ENCODE data around the gene ATF7. TPM values are rescaled to one million over a fixed set of nuclear protein-coding genes. Genes with fewer than 3 reads are reported as not detected.

Gene ATF7
- total and polyA plus RNA-seq, 8 donors, result 11.6 to 31.5 (median 17.7) TPM

- intact Hi-C loops (cut with DNase I), result no loop called here
- DNase-seq, result no peak
- 78 to 85% methylated on average over 5 of the region's 5 CpGs for WGBS, 2 donors
- no peak for TF ChIP-seq CTCF (IDR thresholded peaks at IDR 0.05)
- peaks cover 6 to 61% (median 40%) of the 10 kb centered on the region in 3 donors for H3K36me3 ChIP-seq
- H3K9me3 ChIP-seq, result no peaks in the 10 kb centered on the region
- ATAC-seq, result no peak
- no peak overlapping the region for H3K4me3 ChIP-seq
- no peaks in the 10 kb centered on the region for H3K27me3 ChIP-seq
- FAIRE-seq, result no peak
- H3K4me1 ChIP-seq, result peaks cover 3 to 17% (median 8%) of the 10 kb centered on the region in 3 donors
- no peak overlapping the region for H3K27ac ChIP-seq
Measured at GRCh38 chr12:53479331-53479730, 146.9 kb downstream of the ATF7 start.

- no peak for ATAC-seq
- no peaks in the 10 kb centered on the region for H3K9me3 ChIP-seq
- DNase-seq, result no peak
- WGBS, 2 donors, result 32 to 52% methylated on average over 1 of the region's 1 CpG
- FAIRE-seq, result no peak
- intact Hi-C loops (cut with DNase I), result no loop called here
- H3K4me3 ChIP-seq, result no peak overlapping the region
- no peak overlapping the region for H3K27ac ChIP-seq
- H3K4me1 ChIP-seq, result peaks cover 8 to 21% (median 13%) of the 10 kb centered on the region in 3 donors
- H3K27me3 ChIP-seq, result no peaks in the 10 kb centered on the region
- no peak for TF ChIP-seq CTCF (IDR thresholded peaks at IDR 0.05)
- H3K36me3 ChIP-seq, result peaks cover 6 to 65% (median 40%) of the 10 kb centered on the region in 3 donors
Measured at GRCh38 chr12:53478865-53479264, 147.3 kb downstream of the ATF7 start.

GRCh38 chr12:53476769-53477209 lies 149.4 kb downstream of the ATF7 start:
- FAIRE-seq (no peak), ATAC-seq (peak in 3 of 4 donors; percentile 24 to 28 (median 25))
- TF ChIP-seq CTCF (IDR thresholded peaks at IDR 0.05), result no peak

GRCh38 chr12:53474819-53475218 lies 151.4 kb downstream of the ATF7 start:
- TF ChIP-seq CTCF (IDR thresholded peaks at IDR 0.05), result no peak
- intact Hi-C loops (cut with DNase I), result no loop called here
- FAIRE-seq (no peak), DNase-seq (no peak), ATAC-seq (peak in 1 of 4 donors; percentile 2)
- Histone ChIP-seq H3K4me3 (no peak overlapping the region), H3K4me1 (peaks cover 12 to 29% (median 16%) of the 10 kb centered on the region in 3 donors), H3K36me3 (peaks cover 16 to 89% (median 30%) of the 10 kb centered on the region in 3 donors), H3K9me3 (no peaks in the 10 kb centered on the region), H3K27me3 (no peaks in the 10 kb centered on the region), H3K27ac (peak overlapping the region in 1 of 4 donors; percentile 20)
- WGBS, 2 donors, result 65 to 75% methylated on average over 13 of the region's 13 CpGs

More at GRCh38 chr12:53476769-53477209, 149.4 kb downstream of the ATF7 start:
- 54 to 59% methylated on average over 2 of the region's 2 CpGs for WGBS, 2 donors
- peaks cover 6 to 86% (median 44%) of the 10 kb centered on the region in 3 donors for H3K36me3 ChIP-seq
- H3K4me1 ChIP-seq, result peaks cover 12 to 29% (median 16%) of the 10 kb centered on the region in 3 donors
- no peaks in the 10 kb centered on the region for H3K9me3 ChIP-seq
- H3K27me3 ChIP-seq, result no peaks in the 10 kb centered on the region
- no peak overlapping the region for H3K4me3 ChIP-seq
- no peak overlapping the region for H3K27ac ChIP-seq
- DNase-seq, result no peak
- intact Hi-C loops (cut with DNase I), result no loop called here

- no peak for DNase-seq
- 51 to 60% methylated on average over 2 of the region's 2 CpGs for WGBS, 2 donors
- peaks cover 12 to 29% (median 16%) of the 10 kb centered on the region in 3 donors for H3K4me1 ChIP-seq
- no peak for FAIRE-seq
- no peaks in the 10 kb centered on the region for H3K9me3 ChIP-seq
- intact Hi-C loops (cut with DNase I), result no loop called here
- TF ChIP-seq CTCF (IDR thresholded peaks at IDR 0.05), result no peak
- no peaks in the 10 kb centered on the region for H3K27me3 ChIP-seq
- ATAC-seq, result no peak
- no peak overlapping the region for H3K4me3 ChIP-seq
- peaks cover 18 to 90% (median 35%) of the 10 kb centered on the region in 3 donors for H3K36me3 ChIP-seq
- H3K27ac ChIP-seq, result peak overlapping the region in 1 of 4 donors; percentile 13
Measured at GRCh38 chr12:53474077-53474476, 152.1 kb downstream of the ATF7 start.

Data from pancreas (tissue), 10 donors.